PFSK-1 (cell line): ENCODE measurements around the gene CDC34.

Experiments used
- POLR2AphosphoS5 ChIP-seq: IDR thresholded peaks from 2 replicates; pipeline ENCODE4 v1.6.1; 2012; ENCODE audit warnings: low read depth, mild to moderate bottlenecking, control low read depth, low read length, moderate library complexity
- REST ChIP-seq, 2 experiments: IDR thresholded peaks; 2 replicates each; pipeline versions ENCODE4 v1.6.1 to v1.8.0; 2011 to 2012; ENCODE audit warnings: low read depth in 2 of 2, low read length in 2 of 2, control low read depth in 1 of 2, inconsistent platforms in 1 of 2, mild to moderate bottlenecking in 1 of 2, moderate library complexity in 1 of 2; ENCODE audit not compliant: insufficient read depth in 1 of 2
- SIN3A ChIP-seq: IDR thresholded peaks from 2 replicates; pipeline ENCODE4 v1.6.1; 2012; ENCODE audit warnings: mild to moderate bottlenecking, low read length, moderate library complexity, borderline replicate concordance; ENCODE audit not compliant: insufficient read depth
- TAF1 ChIP-seq: IDR thresholded peaks from 2 replicates; pipeline ENCODE4 v1.6.1; 2012; ENCODE audit warnings: low read length, control low read depth, borderline replicate concordance; ENCODE audit not compliant: insufficient read depth

GRCh38 chr19:574658-575526 lies 43.3 kb downstream of the CDC34 start:
- TF ChIP-seq REST (IDR thresholded peaks at IDR 0.05; ENCODE audit: insufficient read depth in 1 of 2, low read depth in 2 of 2, low read length in 2 of 2) (no peak), SIN3A (0 out of 2 replicates have a peak, but pooled peaks have one; percentile 7), POLR2AphosphoS5 (no peak), TAF1 (no peak)
